PC-3 (cell line): Measurements from ENCODE around the gene NEO1. TPM values are rescaled to one million over a fixed set of nuclear protein-coding genes. Genes with fewer than 3 reads are reported as not detected.

Source experiments
- ATAC-seq: fragments of 200-7000 bp; cut with Tn5 transposase; 2 replicates; pipeline ENCODE4 v1.9.1; 2020; ENCODE audit warnings: mild to moderate bottlenecking, moderate library complexity
- BruUV-seq: library from RNA; stranded (reverse); fragments of 400-500 nt; replicated peaks from 2 replicates; lab custom pipeline; 2021; lab: Mats Ljungman, UMichigan
- CTCF ChIA-PET: fragments of 300-600 bp; sonication (Branson Sonifier 250); formaldehyde crosslinking; loops from one replicate; lab custom pipeline; 2022; ENCODE audit warnings: antibody characterized with exemption; lab: Charles Lee
- POLR2A ChIA-PET: fragments of 300-600 bp; sonication (Branson Sonifier 250); formaldehyde crosslinking; loops from one replicate; lab custom pipeline; 2022; ENCODE audit warnings: antibody characterized with exemption; ENCODE audit not compliant: unreplicated experiment; lab: Charles Lee
- DNase-seq: peaks from one replicate; pipeline ENCODE4 v3.0.0-alpha.2; 2015
- H2AFZ ChIP-seq: fragments of 300-600 bp; sonication (generic); 2 replicates; pipeline ENCODE4 v1.6.0; 2016; ENCODE audit warnings: antibody characterized with exemption, low read length
- H3F3A ChIP-seq: fragments of 300-600 bp; sonication (generic); one replicate; pipeline ENCODE4 v1.6.0; 2017; ENCODE audit warnings: antibody characterized with exemption, low read length, control low read depth, mild to moderate bottlenecking; ENCODE audit not compliant: unreplicated experiment
- H3K27ac ChIP-seq: fragments of 300-600 bp; sonication (generic); 2 replicates; pipeline ENCODE4 v1.5.1; 2016; ENCODE audit warnings: mild to moderate bottlenecking, low read length
- H3K27me3 ChIP-seq: fragments of 300-600 bp; sonication (generic); 2 replicates; pipeline ENCODE4 v1.6.1; 2016; ENCODE audit warnings: low read length, mixed read lengths
- H3K36me3 ChIP-seq: fragments of 300-600 bp; sonication (generic); 2 replicates; pipeline ENCODE4 v1.6.1; 2016; ENCODE audit warnings: low read depth, mixed run types, low read length, mixed read lengths
- H3K4me1 ChIP-seq: fragments of 300-600 bp; sonication (generic); 2 replicates; pipeline ENCODE4 v1.5.1; 2016; ENCODE audit warnings: low read length; ENCODE audit not compliant: insufficient read depth
- H3K4me2 ChIP-seq: fragments of 300-600 bp; sonication (generic); 2 replicates; pipeline ENCODE4 v1.6.0; 2016; ENCODE audit warnings: low read length
- H3K4me3 ChIP-seq: fragments of 300-600 bp; sonication (generic); 2 replicates; pipeline ENCODE4 v1.5.1; 2016; ENCODE audit warnings: mild to moderate bottlenecking, low read length, mixed read lengths
- H3K79me2 ChIP-seq: fragments of 300-600 bp; sonication (generic); 2 replicates; pipeline ENCODE4 v1.6.1; 2017; ENCODE audit warnings: low read length, mixed read lengths
- H3K9ac ChIP-seq: fragments of 300-600 bp; sonication (generic); 2 replicates; pipeline ENCODE4 v1.6.0; 2016; ENCODE audit warnings: mild to moderate bottlenecking, low read length
- H3K9me2 ChIP-seq: fragments of 300-600 bp; sonication (generic); replicated peaks from 2 replicates; pipeline ENCODE4 v1.6.1; 2016; ENCODE audit warnings: mixed run types, low read length, mixed read lengths
- H3K9me3 ChIP-seq: fragments of 300-600 bp; sonication (generic); 2 replicates; pipeline ENCODE4 v1.6.1; 2016; ENCODE audit warnings: low read length, mixed read lengths
- H4K20me1 ChIP-seq: fragments of 300-600 bp; sonication (generic); 2 replicates; pipeline ENCODE4 v1.6.1; 2016; ENCODE audit warnings: low read length, mixed read lengths
- EZH2 ChIP-seq: fragments of 300-600 bp; sonication (generic); IDR thresholded peaks from one replicate; pipeline ENCODE4 v1.6.1; 2017; ENCODE audit warnings: antibody characterized with exemption, mild to moderate bottlenecking, low read length; ENCODE audit not compliant: unreplicated experiment
- EZH2phosphoT487 ChIP-seq: fragments of 300-600 bp; sonication (generic); IDR thresholded peaks from 2 replicates; pipeline ENCODE4 v1.6.1; 2018; ENCODE audit warnings: mild to moderate bottlenecking, antibody characterized with exemption, low read length, borderline replicate concordance
- intact Hi-C: fragments of 100-400 bp; cut with micrococcal nuclease; formaldehyde crosslinking; loops from 2 replicates; pipeline ENCODE4 v1.9.0; 2023
- total RNA-seq: library from RNA; depleted of rRNA; stranded (reverse); fragments of >200 nt; gene quantifications from 2 replicates; pipeline ENCODE4 v1.2.3, GENCODE V29; 2014
- TF ChIP-seq, protein P1 (sequence below): fragments of 300-600 bp; sonication (generic); conservative IDR thresholded peaks from 2 replicates; pipeline ENCODE4 v1.5.1; 2017; ENCODE audit warnings: antibody characterized with exemption, low read depth, mild to moderate bottlenecking, low read length

NEO1 gene
- total RNA-seq, 1 experiment from 2014 or later: 1.2 TPM

- H3K36me3 ChIP-seq: no peaks in the 10 kb centered on the region
- no peaks in the 10 kb centered on the region for H3K9me3 ChIP-seq
- H3K9me2 ChIP-seq: no peaks in the 10 kb centered on the region
- DNase-seq (no peak), ATAC-seq (no peak)
- H3K4me3 ChIP-seq: no peak overlapping the region
- H4K20me1 ChIP-seq: no peaks in the 10 kb centered on the region
- no peak overlapping the region for H3K4me2 ChIP-seq
- H3K27ac ChIP-seq: no peak overlapping the region
- H3F3A ChIP-seq: no peaks in the 10 kb centered on the region
- H2AFZ ChIP-seq: no peak overlapping the region
- ChIA-PET POLR2A (no interaction called here), CTCF (no interaction called here)
- intact Hi-C loops: no loop called here
- H3K4me1 ChIP-seq: no peaks in the 10 kb centered on the region
- TF ChIP-seq EZH2: no peak
- TF ChIP-seq EZH2phosphoT487: no peak
- TF ChIP-seq, protein P1, sequence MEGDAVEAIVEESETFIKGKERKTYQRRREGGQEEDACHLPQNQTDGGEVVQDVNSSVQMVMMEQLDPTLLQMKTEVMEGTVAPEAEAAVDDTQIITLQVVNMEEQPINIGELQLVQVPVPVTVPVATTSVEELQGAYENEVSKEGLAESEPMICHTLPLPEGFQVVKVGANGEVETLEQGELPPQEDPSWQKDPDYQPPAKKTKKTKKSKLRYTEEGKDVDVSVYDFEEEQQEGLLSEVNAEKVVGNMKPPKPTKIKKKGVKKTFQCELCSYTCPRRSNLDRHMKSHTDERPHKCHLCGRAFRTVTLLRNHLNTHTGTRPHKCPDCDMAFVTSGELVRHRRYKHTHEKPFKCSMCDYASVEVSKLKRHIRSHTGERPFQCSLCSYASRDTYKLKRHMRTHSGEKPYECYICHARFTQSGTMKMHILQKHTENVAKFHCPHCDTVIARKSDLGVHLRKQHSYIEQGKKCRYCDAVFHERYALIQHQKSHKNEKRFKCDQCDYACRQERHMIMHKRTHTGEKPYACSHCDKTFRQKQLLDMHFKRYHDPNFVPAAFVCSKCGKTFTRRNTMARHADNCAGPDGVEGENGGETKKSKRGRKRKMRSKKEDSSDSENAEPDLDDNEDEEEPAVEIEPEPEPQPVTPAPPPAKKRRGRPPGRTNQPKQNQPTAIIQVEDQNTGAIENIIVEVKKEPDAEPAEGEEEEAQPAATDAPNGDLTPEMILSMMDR: no peak
- no peak overlapping the region for H3K9ac ChIP-seq
- 0 out of 2 replicates have a peak, but pooled peaks cover under 1% of the 10 kb centered on the region for H3K27me3 ChIP-seq
- BruUV-seq: no TSS peak
- H3K79me2 ChIP-seq: no peaks in the 10 kb centered on the region
Observed at GRCh38 chr15:73139041-73139743, 86.9 kb downstream of the NEO1 start.

- H3K4me3 ChIP-seq: no peak overlapping the region
- no peak overlapping the region for H3K9ac ChIP-seq
- H4K20me1 ChIP-seq: no peaks in the 10 kb centered on the region
- H3K27ac ChIP-seq: no peak overlapping the region
- no peak overlapping the region for H2AFZ ChIP-seq
- no TSS peak for BruUV-seq
- H3K9me2 ChIP-seq: no peaks in the 10 kb centered on the region
- no peaks in the 10 kb centered on the region for H3K4me1 ChIP-seq
- no peaks in the 10 kb centered on the region for H3K79me2 ChIP-seq
- ATAC-seq: no peak
- intact Hi-C loops: no loop called here
- H3K4me2 ChIP-seq: no peak overlapping the region
- no peaks in the 10 kb centered on the region for H3K9me3 ChIP-seq
- ChIA-PET CTCF (no interaction called here), POLR2A (no interaction called here)
- H3F3A ChIP-seq: no peaks in the 10 kb centered on the region
- DNase-seq: no peak
- H3K27me3 ChIP-seq: 0 out of 2 replicates have a peak, but pooled peaks cover 2% of the 10 kb centered on the region
- TF ChIP-seq, protein P1: no peak
- no peak for TF ChIP-seq EZH2phosphoT487
- no peak for TF ChIP-seq EZH2
- H3K36me3 ChIP-seq: no peaks in the 10 kb centered on the region
Observed at GRCh38 chr15:73139744-73140553, 87.7 kb downstream of the NEO1 start.
